Endothelial cell (in vitro differentiated cells): ENCODE results near the gene LMF1. TPM values are rescaled to one million over a fixed set of nuclear protein-coding genes. Genes with fewer than 3 reads are reported as not detected.

Experiments used
- DNase-seq: peaks from one replicate; pipeline ENCODE4 v3.0.0; 2021; ENCODE audit warnings: low spot score
- H3K27ac Mint-ChIP-seq: one replicate; pipeline ENCODE4 v1.8.0; 2021; ENCODE audit warnings: mixed read lengths, inconsistent platforms; ENCODE audit not compliant: unreplicated experiment
- H3K27me3 Mint-ChIP-seq: one replicate; pipeline ENCODE4 v1.8.0; 2021; ENCODE audit warnings: mild to moderate bottlenecking, moderate library complexity, mixed read lengths, inconsistent platforms; ENCODE audit not compliant: unreplicated experiment
- H3K36me3 Mint-ChIP-seq: one replicate; pipeline ENCODE4 v1.8.0; 2021; ENCODE audit warnings: mild to moderate bottlenecking, low read depth, mixed read lengths, inconsistent platforms; ENCODE audit not compliant: unreplicated experiment
- H3K4me1 Mint-ChIP-seq: one replicate; pipeline ENCODE4 v1.8.0; 2021; ENCODE audit warnings: mild to moderate bottlenecking, mixed read lengths, inconsistent platforms; ENCODE audit not compliant: unreplicated experiment
- H3K4me3 Mint-ChIP-seq: one replicate; pipeline ENCODE4 v1.8.0; 2021; ENCODE audit warnings: mild to moderate bottlenecking, mixed read lengths, inconsistent platforms; ENCODE audit not compliant: unreplicated experiment
- H3K9me3 Mint-ChIP-seq: one replicate; pipeline ENCODE4 v1.8.0; 2021; ENCODE audit warnings: mixed read lengths, inconsistent platforms; ENCODE audit not compliant: unreplicated experiment
- CTCF ChIP-seq: fragments of 200-600 bp; sonication (generic); IDR thresholded peaks from one replicate; pipeline ENCODE4 v1.5.0; 2021; ENCODE audit warnings: antibody characterized with exemption; ENCODE audit not compliant: unreplicated experiment
- total RNA-seq: library from RNA; stranded (reverse); fragmentation: NEBNext Ultra II Directional; extraction: Animal tissue kit (Norgen Biotek cat#: 25700); gene quantifications from one replicate; pipeline ENCODE4 v1.2.1, GENCODE V29; 2021; ENCODE audit not compliant: unreplicated experiment

Gene LMF1
- total RNA-seq, 1 donor from 2014 or later = 21.7 TPM

GRCh38 chr16:917591-918061 lies 53.2 kb downstream of the LMF1 start:
- Mint-ChIP-seq H3K4me1 (no peaks in the 10 kb centered on the region), H3K9me3 (no peaks in the 10 kb centered on the region), H3K27me3 (peaks cover 2% of the 10 kb centered on the region), H3K27ac (no peak overlapping the region), H3K4me3 (no peak overlapping the region), H3K36me3 (peaks cover 16% of the 10 kb centered on the region)
- no peak for DNase-seq
- no peak for TF ChIP-seq CTCF

- peaks cover 6% of the 10 kb centered on the region for H3K27me3 Mint-ChIP-seq
Measured at GRCh38 chr16:916035-916799, 54.6 kb downstream of the LMF1 start.

GRCh38 chr16:915546-915945 lies 55.2 kb downstream of the LMF1 start:
- no peak for TF ChIP-seq CTCF
- no peak overlapping the region for H3K27ac Mint-ChIP-seq
- no peak overlapping the region for H3K4me3 Mint-ChIP-seq
- H3K4me1 Mint-ChIP-seq = no peaks in the 10 kb centered on the region
- H3K36me3 Mint-ChIP-seq = peaks cover 3% of the 10 kb centered on the region
- no peak for DNase-seq
- H3K9me3 Mint-ChIP-seq = no peaks in the 10 kb centered on the region
- H3K27me3 Mint-ChIP-seq = peaks cover 6% of the 10 kb centered on the region

More at GRCh38 chr16:916035-916799, 54.6 kb downstream of the LMF1 start:
- TF ChIP-seq CTCF = no peak
- Mint-ChIP-seq H3K27ac (no peak overlapping the region), H3K4me3 (no peak overlapping the region), H3K9me3 (no peaks in the 10 kb centered on the region), H3K4me1 (no peaks in the 10 kb centered on the region), H3K36me3 (peaks cover 3% of the 10 kb centered on the region)
- DNase-seq = no peak

GRCh38 chr16:914440-914839 lies 56.3 kb downstream of the LMF1 start:
- Mint-ChIP-seq H3K36me3 (peaks cover under 1% of the 10 kb centered on the region), H3K4me1 (no peaks in the 10 kb centered on the region), H3K27me3 (peaks cover 6% of the 10 kb centered on the region), H3K27ac (no peak overlapping the region), H3K4me3 (no peak overlapping the region), H3K9me3 (no peaks in the 10 kb centered on the region)
- no peak for DNase-seq
- no peak for TF ChIP-seq CTCF

GRCh38 chr16:913817-914439 lies 56.9 kb downstream of the LMF1 start:
- no peak overlapping the region for H3K27ac Mint-ChIP-seq
- DNase-seq = no peak
- no peak for TF ChIP-seq CTCF
- H3K27me3 Mint-ChIP-seq = peaks cover 10% of the 10 kb centered on the region
- no peaks in the 10 kb centered on the region for H3K9me3 Mint-ChIP-seq
- no peaks in the 10 kb centered on the region for H3K4me1 Mint-ChIP-seq
- H3K36me3 Mint-ChIP-seq = peaks cover 6% of the 10 kb centered on the region
- no peak overlapping the region for H3K4me3 Mint-ChIP-seq
